ENCODE results near the gene GNAS-AS1. TPM values are rescaled to one million over a fixed set of nuclear protein-coding genes. Genes with fewer than 3 reads are reported as not detected.

Gene GNAS-AS1
- total and polyA plus RNA-seq, 2 of the 8 experiments (the other 6 are each of a cell fraction or from before 2014, with no cell fraction given): 4.7 to 13.7 TPM

DNA sequence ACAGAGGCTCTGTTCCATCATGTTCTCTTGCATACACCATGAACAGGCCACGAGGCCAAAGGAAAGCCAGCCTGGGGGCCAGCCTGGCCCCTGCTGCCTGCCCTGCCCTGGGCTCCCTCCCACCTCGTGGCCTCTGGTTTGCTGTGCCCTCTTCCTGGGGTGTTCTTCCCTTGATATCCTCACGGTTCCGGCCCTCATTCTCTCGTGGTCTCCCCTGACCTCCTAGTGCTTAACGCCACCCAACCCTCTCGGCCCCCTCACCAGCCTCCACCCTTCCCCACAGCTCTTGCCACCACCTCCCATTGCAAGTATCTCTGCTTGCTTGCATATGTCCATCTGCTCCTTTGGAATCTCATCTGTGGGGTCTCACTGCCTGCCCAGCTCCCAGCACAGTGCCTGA, 73.0 kb downstream of the GNAS-AS1 start (continued):
- TF ChIP-seq, protein P1, sequence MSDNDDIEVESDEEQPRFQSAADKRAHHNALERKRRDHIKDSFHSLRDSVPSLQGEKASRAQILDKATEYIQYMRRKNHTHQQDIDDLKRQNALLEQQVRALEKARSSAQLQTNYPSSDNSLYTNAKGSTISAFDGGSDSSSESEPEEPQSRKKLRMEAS (IDR thresholded peaks at IDR 0.05): no peak
- no peak for TF ChIP-seq BCL11A (IDR thresholded peaks at IDR 0.05; ENCODE audit: low read depth in 2 of 2, low read length in 2 of 2)
- TF ChIP-seq SIRT6 (IDR thresholded peaks at IDR 0.05; ENCODE audit: low read length): no peak
- TF ChIP-seq HDAC2 (IDR thresholded peaks at IDR 0.05; ENCODE audit: borderline replicate concordance in 1 of 2, low read depth in 2 of 2, low read length in 2 of 2): no peak
- TF ChIP-seq POLR2A (IDR thresholded peaks at IDR 0.05; ENCODE audit: control extremely low read depth in 1 of 2, low read depth in 2 of 2, low read length in 2 of 2): no peak
- no peak for TF ChIP-seq NRF1 (IDR thresholded peaks at IDR 0.05; ENCODE audit: low read depth, low read length)
- TF ChIP-seq, protein P2, sequence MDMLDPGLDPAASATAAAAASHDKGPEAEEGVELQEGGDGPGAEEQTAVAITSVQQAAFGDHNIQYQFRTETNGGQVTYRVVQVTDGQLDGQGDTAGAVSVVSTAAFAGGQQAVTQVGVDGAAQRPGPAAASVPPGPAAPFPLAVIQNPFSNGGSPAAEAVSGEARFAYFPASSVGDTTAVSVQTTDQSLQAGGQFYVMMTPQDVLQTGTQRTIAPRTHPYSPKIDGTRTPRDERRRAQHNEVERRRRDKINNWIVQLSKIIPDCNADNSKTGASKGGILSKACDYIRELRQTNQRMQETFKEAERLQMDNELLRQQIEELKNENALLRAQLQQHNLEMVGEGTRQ (IDR thresholded peaks at IDR 0.05; ENCODE audit: low read length): no peak
- TF ChIP-seq HDAC6 (IDR thresholded peaks at IDR 0.05; ENCODE audit: low read depth, low read length): no peak
